HepG2 (cell line): ENCODE measurements around the gene HOXD1. TPM values are rescaled to one million over a fixed set of nuclear protein-coding genes. Genes with fewer than 3 reads are reported as not detected.

Experiments
- ATAC-seq: fragments of 200-7000 bp; cut with Tn5 transposase; 3 replicates; pipeline ENCODE4 v1.9.1; 2020; ENCODE audit warnings: mild to moderate bottlenecking, moderate library complexity
- BruUV-seq: library from RNA; stranded (reverse); fragments of 400-500 nt; replicated peaks from 2 replicates; lab custom pipeline; 2021; lab: Mats Ljungman, UMichigan
- CTCF ChIA-PET: fragments of 300-600 bp; formaldehyde crosslinking; extraction: SDS; loops from one replicate; lab custom pipeline; 2021; ENCODE audit warnings: low total read pairs, inconsistent platforms, low intra/inter-chr PET ratio; lab: Yijun Ruan, JAX
- POLR2A ChIA-PET: fragments of 350-600 bp; sonication (Branson Sonifier 250); formaldehyde crosslinking; loops from one replicate; lab custom pipeline; 2020; ENCODE audit warnings: antibody characterized with exemption, inconsistent platforms; lab: Yijun Ruan, JAX
- DNase-seq: peaks from one replicate; pipeline ENCODE4 v3.0.0-alpha.2; 2015; ENCODE audit warnings: low spot score
- FAIRE-seq: peaks from 3 replicates; lab custom pipeline; 2011; peaks lifted over from hg19 to GRCh38; lab: Jason Lieb, UNC
- H2AFZ ChIP-seq: one replicate; pipeline ENCODE4 v1.6.1; 2011; ENCODE audit warnings: low read length, inconsistent platforms
- H3K27ac ChIP-seq: fragments of 300-600 bp; 3 replicates; pipeline ENCODE4 v1.8.0; 2011; ENCODE audit warnings: mixed run types, mild to moderate bottlenecking, mixed read lengths, low read length, inconsistent platforms; ENCODE audit not compliant: insufficient read depth; ENCODE audit errors: extremely low read length
- H3K27me3 ChIP-seq, 2 experiments: fragments of 200-600 bp in 1 of 2; 2 replicates in 1 of 2; 3 replicates in 1 of 2; pipeline versions ENCODE4 v1.6.0 to v1.8.0; 2011; ENCODE audit warnings: low read length in 2 of 2, mild to moderate bottlenecking in 2 of 2, moderate library complexity in 2 of 2, inconsistent platforms in 1 of 2; ENCODE audit not compliant: insufficient read depth in 2 of 2, control insufficient read depth in 1 of 2
- H3K36me3 ChIP-seq, 2 experiments: fragments of 200-600 bp in 1 of 2; replicated peaks in 1 of 2; 2 replicates in 1 of 2; 3 replicates in 1 of 2; pipeline versions ENCODE4 v1.5.1 to v1.8.0; 2011; ENCODE audit warnings: low read length in 2 of 2, inconsistent platforms in 1 of 2; ENCODE audit not compliant: insufficient read depth in 2 of 2, control insufficient read depth in 1 of 2
- H3K4me1 ChIP-seq: 2 replicates; pipeline ENCODE4 v1.5.1; 2012; ENCODE audit warnings: low read length, inconsistent platforms; ENCODE audit not compliant: insufficient read depth
- H3K4me2 ChIP-seq: 2 replicates; pipeline ENCODE4 v1.6.0; 2011; ENCODE audit warnings: low read depth, low read length, inconsistent platforms
- H3K4me3 ChIP-seq, 3 experiments: fragments of 200-600 bp in 1 of 3; sonication (generic), shearing (Covaris generic) in 1 of 3; replicated peaks in 1 of 3; 2 replicates each; pipeline ENCODE4 v1.5.1; 2011 to 2016; ENCODE audit warnings: low read length in 3 of 3, inconsistent platforms in 2 of 3, low read depth in 2 of 3, mild to moderate bottlenecking in 2 of 3, control low read depth in 1 of 3, mixed read lengths in 1 of 3; ENCODE audit not compliant: insufficient read depth in 1 of 3
- H3K79me2 ChIP-seq: one replicate; pipeline ENCODE4 v1.6.1; 2011; ENCODE audit warnings: low read length, inconsistent platforms; ENCODE audit not compliant: insufficient read depth
- H3K9ac ChIP-seq: 2 replicates; pipeline ENCODE4 v1.6.0; 2011; ENCODE audit warnings: mild to moderate bottlenecking, low read depth, low read length, inconsistent platforms; ENCODE audit not compliant: insufficient read depth
- H3K9me3 ChIP-seq: 2 replicates; pipeline ENCODE4 v1.5.1; 2012; ENCODE audit warnings: mild to moderate bottlenecking, low read length
- H4K20me1 ChIP-seq: 2 replicates; pipeline ENCODE4 v1.6.0; 2011; ENCODE audit warnings: inconsistent platforms, mild to moderate bottlenecking, low read length, moderate library complexity; ENCODE audit not compliant: insufficient read depth
- HOXA3 ChIP-seq: sonication (generic); formaldehyde crosslinking; IDR thresholded peaks from 2 replicates; pipeline ENCODE4 v1.5.0; 2020; ENCODE audit warnings: missing genetic modification reagents
- TAF1 ChIP-seq: sonication (generic); formaldehyde crosslinking; IDR thresholded peaks from 2 replicates; pipeline ENCODE4 v1.4.0; 2020; ENCODE audit warnings: missing genetic modification reagents
- TSC22D2 ChIP-seq: sonication (generic); formaldehyde crosslinking; IDR thresholded peaks from 2 replicates; pipeline ENCODE4 v1.5.1; 2020; ENCODE audit warnings: missing genetic modification reagents, mild to moderate bottlenecking, borderline replicate concordance
- ZNF768 ChIP-seq: sonication (generic); formaldehyde crosslinking; IDR thresholded peaks from 2 replicates; pipeline ENCODE4 v1.4.0; 2020; ENCODE audit warnings: missing genetic modification reagents
- WGBS: methylation state at CpG from one replicate; pipeline ENCODE4 v1.1.6; 2017; ENCODE audit warnings: low lambda C conversion rate; 5-methylcytosine and 5-hydroxymethylcytosine counted together
- in situ Hi-C: cut with HindIII; loops from 2 replicates; pipeline ENCODE4 v1.10.0; 2017; ENCODE audit warnings: low pct_unique_long_range_greater_than_20kb; ENCODE audit not compliant: extremely low pct_ligation_motif_present
- intact Hi-C: fragments of 100-400 bp; cut with micrococcal nuclease; formaldehyde crosslinking; loops from one replicate; pipeline ENCODE4 v1.10.0; 2022; ENCODE audit not compliant: unreplicated experiment
- polyA plus RNA-seq, 8 experiments: library from polyadenylated mRNA; depleted of rRNA in 3 of 8; stranded (reverse) in 7 of 8; unstranded in 1 of 8; fragments of >200 nt; fragmentation: Illumina TruSeq in 4 of 8; extraction: Trizol in 4 of 8; gene quantifications; 2 replicates each; pipeline versions ENCODE4 v1.2.1 to v1.2.3, GENCODE V29; 2011 to 2016; ENCODE audit warnings: low read depth in 4 of 8, missing spikeins in 1 of 8, mixed read lengths in 1 of 8; ENCODE audit not compliant: insufficient read depth in 1 of 8
- total RNA-seq, 5 experiments: library from RNA; depleted of rRNA; stranded (reverse); fragments of >200 nt; fragmentation: Illumina TruSeq; extraction: Trizol; gene quantifications; 2 replicates each; pipeline ENCODE4 v1.2.3, GENCODE V29; 2016; ENCODE audit warnings: low read depth in 1 of 5
- TF ChIP-seq, protein P1 (sequence below): sonication (generic); formaldehyde crosslinking; IDR thresholded peaks from 2 replicates; pipeline ENCODE4 v1.8.1; 2022; ENCODE audit warnings: low read depth, mild to moderate bottlenecking, missing genetic modification reagents

HOXD1 gene
- total and polyA plus RNA-seq, 2 of the 13 experiments (the other 11 are each of a cell fraction or from before 2014, with no cell fraction given) = 10.0 to 22.3 TPM

DNA sequence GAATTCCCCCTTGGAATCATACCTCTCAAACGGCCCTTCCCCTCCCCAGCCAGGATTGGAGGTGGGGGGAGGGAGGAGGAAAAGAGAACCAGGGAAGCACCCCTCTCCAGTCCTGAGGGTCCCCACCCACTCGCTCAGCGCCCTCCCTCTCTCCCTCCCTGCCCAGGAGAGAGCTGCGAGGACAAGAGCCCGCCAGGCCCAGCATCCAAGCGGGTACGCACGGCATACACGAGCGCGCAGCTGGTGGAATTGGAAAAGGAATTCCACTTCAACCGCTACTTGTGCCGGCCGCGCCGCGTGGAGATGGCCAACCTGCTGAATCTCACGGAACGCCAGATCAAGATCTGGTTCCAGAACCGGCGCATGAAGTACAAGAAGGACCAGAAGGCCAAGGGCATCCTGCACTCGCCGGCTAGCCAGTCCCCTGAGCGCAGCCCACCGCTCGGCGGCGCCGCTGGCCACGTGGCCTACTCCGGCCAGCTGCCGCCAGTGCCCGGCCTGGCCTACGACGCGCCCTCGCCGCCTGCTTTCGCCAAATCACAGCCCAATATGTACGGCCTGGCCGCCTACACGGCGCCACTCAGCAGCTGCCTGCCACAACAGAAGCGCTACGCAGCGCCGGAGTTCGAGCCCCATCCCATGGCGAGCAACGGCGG, 17.0 kb upstream of the HOXD1 start:
- Histone ChIP-seq H3K9me3 (no peaks in the 10 kb centered on the region), H3K27me3 (peaks cover 4 to 31% of the 10 kb centered on the region in 2 experiments; a peak in 4 of 5 replicates), H3K4me1 (peaks cover 58% of the 10 kb centered on the region), H4K20me1 (no peaks in the 10 kb centered on the region), H2AFZ (no peak overlapping the region), H3K9ac (no peak overlapping the region), H3K4me3 (no peak overlapping the region), H3K27ac (no peak overlapping the region), H3K4me2 (no peak overlapping the region), H3K36me3 (peaks cover 0 to 15% of the 10 kb centered on the region in 2 experiments; a peak in 2 of 5 replicates), H3K79me2 (no peaks in the 10 kb centered on the region)
- in situ Hi-C loops (no loop called here), intact Hi-C loops (no loop called here)
- FAIRE-seq = no peak
- WGBS = 89% methylated on average over 50 of the region's 51 CpGs
- POLR2A ChIA-PET = no interaction called here
- no peak for ATAC-seq
- TF ChIP-seq TAF1 (0 out of 2 replicates have a peak, but pooled peaks have one; percentile 15), ZNF768 (CRISPR knock-in tag) (0 out of 2 replicates have a peak, but pooled peaks have one; percentile 4), HOXA3 (peak; percentile 45; the same call in 1 of the 2 replicates), TSC22D2 (CRISPR knock-in tag) (no peak)
- TF ChIP-seq, protein P1, sequence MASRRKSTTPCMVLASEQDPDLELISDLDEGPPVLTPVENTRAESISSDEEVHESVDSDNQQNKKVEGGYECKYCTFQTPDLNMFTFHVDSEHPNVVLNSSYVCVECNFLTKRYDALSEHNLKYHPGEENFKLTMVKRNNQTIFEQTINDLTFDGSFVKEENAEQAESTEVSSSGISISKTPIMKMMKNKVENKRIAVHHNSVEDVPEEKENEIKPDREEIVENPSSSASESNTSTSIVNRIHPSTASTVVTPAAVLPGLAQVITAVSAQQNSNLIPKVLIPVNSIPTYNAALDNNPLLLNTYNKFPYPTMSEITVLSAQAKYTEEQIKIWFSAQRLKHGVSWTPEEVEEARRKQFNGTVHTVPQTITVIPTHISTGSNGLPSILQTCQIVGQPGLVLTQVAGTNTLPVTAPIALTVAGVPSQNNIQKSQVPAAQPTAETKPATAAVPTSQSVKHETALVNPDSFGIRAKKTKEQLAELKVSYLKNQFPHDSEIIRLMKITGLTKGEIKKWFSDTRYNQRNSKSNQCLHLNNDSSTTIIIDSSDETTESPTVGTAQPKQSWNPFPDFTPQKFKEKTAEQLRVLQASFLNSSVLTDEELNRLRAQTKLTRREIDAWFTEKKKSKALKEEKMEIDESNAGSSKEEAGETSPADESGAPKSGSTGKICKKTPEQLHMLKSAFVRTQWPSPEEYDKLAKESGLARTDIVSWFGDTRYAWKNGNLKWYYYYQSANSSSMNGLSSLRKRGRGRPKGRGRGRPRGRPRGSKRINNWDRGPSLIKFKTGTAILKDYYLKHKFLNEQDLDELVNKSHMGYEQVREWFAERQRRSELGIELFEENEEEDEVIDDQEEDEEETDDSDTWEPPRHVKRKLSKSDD (CRISPR knock-in tag) = peak; percentile 24; the same call in 1 of the 2 replicates
- BruUV-seq = no TSS peak
- DNase-seq = no peak
- CTCF ChIA-PET = no interaction called here
